ENCODE data around the gene CD101. TPM values are rescaled to one million over a fixed set of nuclear protein-coding genes. Genes with fewer than 3 reads are reported as not detected.

CD101 gene
- total RNA-seq, 1 experiment from 2014 or later: 0.63 TPM

GRCh38 chr1:116997636-116998035 is 3.9 kb upstream of the CD101 start:
- no peaks in the 10 kb centered on the region for H3K27me3 ChIP-seq
- DNase-seq: peak; percentile 32
- no peaks in the 10 kb centered on the region for H3K9me3 ChIP-seq
- H3K4me3 ChIP-seq: no peak overlapping the region
- H3K36me3 ChIP-seq: no peaks in the 10 kb centered on the region

- Histone ChIP-seq H3K4me3 (no peak overlapping the region), H3K27me3 (no peaks in the 10 kb centered on the region), H3K9me3 (no peaks in the 10 kb centered on the region), H3K36me3 (no peaks in the 10 kb centered on the region)
- DNase-seq: no peak
These were observed 2.0 kb upstream of the CD101 start for GRCh38 chr1:116999596-116999995.

- no peaks in the 10 kb centered on the region for H3K27me3 ChIP-seq
- H3K4me3 ChIP-seq: no peak overlapping the region
- DNase-seq: no peak
- no peaks in the 10 kb centered on the region for H3K36me3 ChIP-seq
- no peaks in the 10 kb centered on the region for H3K9me3 ChIP-seq
These were observed 1.4 kb upstream of the CD101 start for GRCh38 chr1:117000142-117000541.

GRCh38 chr1:117003223-117003875 is 1.8 kb downstream of the CD101 start:
- no peaks in the 10 kb centered on the region for H3K9me3 ChIP-seq
- H3K27me3 ChIP-seq: no peaks in the 10 kb centered on the region
- no peak overlapping the region for H3K4me3 ChIP-seq
- DNase-seq: no peak
- no peaks in the 10 kb centered on the region for H3K36me3 ChIP-seq

- Histone ChIP-seq H3K4me3 (no peak overlapping the region), H3K36me3 (no peaks in the 10 kb centered on the region)
- DNase-seq: no peak
These were observed 6.1 kb downstream of the CD101 start for GRCh38 chr1:117007719-117008013.

GRCh38 chr1:117008656-117009055 is 7.1 kb downstream of the CD101 start:
- no peaks in the 10 kb centered on the region for H3K9me3 ChIP-seq
- no peaks in the 10 kb centered on the region for H3K27me3 ChIP-seq
- no peak overlapping the region for H3K4me3 ChIP-seq
- H3K36me3 ChIP-seq: no peaks in the 10 kb centered on the region
- no peak for DNase-seq

More at GRCh38 chr1:117007719-117008013, 6.1 kb downstream of the CD101 start:
- Histone ChIP-seq H3K9me3 (no peaks in the 10 kb centered on the region), H3K27me3 (no peaks in the 10 kb centered on the region)

- DNase-seq: peak; percentile 47
- Histone ChIP-seq H3K4me3 (no peak overlapping the region), H3K36me3 (no peaks in the 10 kb centered on the region), H3K27me3 (no peaks in the 10 kb centered on the region), H3K9me3 (no peaks in the 10 kb centered on the region)
These were observed 7.6 kb downstream of the CD101 start for GRCh38 chr1:117009132-117009531.

GRCh38 chr1:117010310-117010969 is 8.9 kb downstream of the CD101 start:
- Histone ChIP-seq H3K36me3 (no peaks in the 10 kb centered on the region), H3K4me3 (no peak overlapping the region), H3K27me3 (no peaks in the 10 kb centered on the region), H3K9me3 (no peaks in the 10 kb centered on the region)
- no peak for DNase-seq

GRCh38 chr1:117011334-117011733 is 9.8 kb downstream of the CD101 start:
- Histone ChIP-seq H3K9me3 (no peaks in the 10 kb centered on the region), H3K4me3 (no peak overlapping the region)

GRCh38 chr1:117013309-117013858 is 11.8 kb downstream of the CD101 start:
- no peak for DNase-seq
- no peaks in the 10 kb centered on the region for H3K9me3 ChIP-seq
- H3K4me3 ChIP-seq: no peak overlapping the region
- H3K27me3 ChIP-seq: no peaks in the 10 kb centered on the region
- no peaks in the 10 kb centered on the region for H3K36me3 ChIP-seq

More at GRCh38 chr1:117011334-117011733, 9.8 kb downstream of the CD101 start:
- no peak for DNase-seq
- H3K36me3 ChIP-seq: no peaks in the 10 kb centered on the region
- H3K27me3 ChIP-seq: no peaks in the 10 kb centered on the region

GRCh38 chr1:117014209-117014608 is 12.6 kb downstream of the CD101 start:
- Histone ChIP-seq H3K9me3 (no peaks in the 10 kb centered on the region), H3K36me3 (no peaks in the 10 kb centered on the region), H3K4me3 (no peak overlapping the region), H3K27me3 (no peaks in the 10 kb centered on the region)
- no peak for DNase-seq

GRCh38 chr1:117015724-117016123 is 14.2 kb downstream of the CD101 start:
- no peak for DNase-seq
- H3K4me3 ChIP-seq: no peak overlapping the region
- H3K27me3 ChIP-seq: no peaks in the 10 kb centered on the region
- H3K9me3 ChIP-seq: no peaks in the 10 kb centered on the region
- no peaks in the 10 kb centered on the region for H3K36me3 ChIP-seq

- Histone ChIP-seq H3K9me3 (no peaks in the 10 kb centered on the region), H3K36me3 (no peaks in the 10 kb centered on the region), H3K27me3 (no peaks in the 10 kb centered on the region), H3K4me3 (no peak overlapping the region)
- no peak for DNase-seq
These were observed 15.5 kb downstream of the CD101 start for GRCh38 chr1:117017062-117017461.

GRCh38 chr1:117017648-117018047 is 16.1 kb downstream of the CD101 start:
- no peaks in the 10 kb centered on the region for H3K27me3 ChIP-seq
- no peaks in the 10 kb centered on the region for H3K36me3 ChIP-seq
- H3K9me3 ChIP-seq: no peaks in the 10 kb centered on the region
- no peak overlapping the region for H3K4me3 ChIP-seq
- no peak for DNase-seq

- Histone ChIP-seq H3K27me3 (no peaks in the 10 kb centered on the region), H3K9me3 (no peaks in the 10 kb centered on the region), H3K36me3 (no peaks in the 10 kb centered on the region), H3K4me3 (no peak overlapping the region)
- no peak for DNase-seq
These were observed 19.1 kb downstream of the CD101 start for GRCh38 chr1:117020526-117021156.

- no peak overlapping the region for H3K4me3 ChIP-seq
- DNase-seq: no peak
- H3K9me3 ChIP-seq: no peaks in the 10 kb centered on the region
- no peaks in the 10 kb centered on the region for H3K27me3 ChIP-seq
- H3K36me3 ChIP-seq: no peaks in the 10 kb centered on the region
These were observed 20.6 kb downstream of the CD101 start for GRCh38 chr1:117022114-117022513.

- H3K27me3 ChIP-seq: no peaks in the 10 kb centered on the region
- no peak for DNase-seq
- H3K9me3 ChIP-seq: no peaks in the 10 kb centered on the region
These were observed 24.0 kb downstream of the CD101 start for GRCh38 chr1:117025568-117025967.

GRCh38 chr1:117026361-117026760 is 24.8 kb downstream of the CD101 start:
- no peaks in the 10 kb centered on the region for H3K9me3 ChIP-seq
- no peaks in the 10 kb centered on the region for H3K36me3 ChIP-seq
- no peak for DNase-seq
- H3K27me3 ChIP-seq: no peaks in the 10 kb centered on the region
- H3K4me3 ChIP-seq: no peak overlapping the region

More at GRCh38 chr1:117025568-117025967, 24.0 kb downstream of the CD101 start:
- Histone ChIP-seq H3K4me3 (no peak overlapping the region), H3K36me3 (no peaks in the 10 kb centered on the region)
